ENCODE results near the gene TECPR1. TPM values are rescaled to one million over a fixed set of nuclear protein-coding genes. Genes with fewer than 3 reads are reported as not detected.

The TECPR1 gene
- total RNA-seq, 1 experiment from 2014 or later, result 13.9 TPM

- Histone ChIP-seq H2AFZ (ENCODE audit: low read length) (no peak overlapping the region), H3K18ac (ENCODE audit: insufficient read length, low read depth, low read length) (no peak overlapping the region), H2BK20ac (ENCODE audit: low read depth, low read length, poor library complexity, severe bottlenecking) (no peak overlapping the region), H3K79me2 (ENCODE audit: insufficient read depth, low read length) (no peaks in the 10 kb centered on the region), H3K14ac (ENCODE audit: insufficient read depth, low read length) (no peak overlapping the region), H2BK12ac (ENCODE audit: insufficient read length, low read depth, low read length) (no peak overlapping the region), H3K9ac (ENCODE audit: extremely low read depth, insufficient read length, low read length) (peak overlapping the region; percentile 2), H3K4ac (ENCODE audit: low read depth, low read length) (no peak overlapping the region), H3K9me3 (ENCODE audit: control insufficient read depth, low read depth, low read length) (no peaks in the 10 kb centered on the region), H2BK15ac (ENCODE audit: low read depth, low read length) (no peak overlapping the region), H3K4me2 (ENCODE audit: insufficient read depth, insufficient read length, low read length) (peak overlapping the region; percentile 61), H3K4me1 (ENCODE audit: insufficient read depth, low read length) (no peaks in the 10 kb centered on the region), H4K8ac (replicated peaks; ENCODE audit: insufficient read length, low read depth, low read length) (no peak overlapping the region), H3K23me2 (ENCODE audit: insufficient read length, low read depth, low read length, poor library complexity, severe bottlenecking) (peaks cover 6% of the 10 kb centered on the region), H3K27ac (ENCODE audit: insufficient read length, low read depth, low read length) (no peak overlapping the region), H4K5ac (ENCODE audit: insufficient read length, low read depth, low read length) (no peak overlapping the region), H4K20me1 (ENCODE audit: control insufficient read depth, insufficient read depth, insufficient read length) (no peaks in the 10 kb centered on the region), H3K56ac (ENCODE audit: insufficient read length, low read depth, low read length) (no peak overlapping the region), H4K91ac (ENCODE audit: insufficient read length, low read depth, low read length) (no peak overlapping the region), H3K27me3 (ENCODE audit: insufficient read depth, low read length) (no peaks in the 10 kb centered on the region), H2AK5ac (ENCODE audit: insufficient read length, low read length) (no peak overlapping the region), H3K23ac (ENCODE audit: insufficient read length, low read depth, low read length) (no peak overlapping the region), H2BK5ac (ENCODE audit: insufficient read length, low read length) (no peak overlapping the region), H3K79me1 (ENCODE audit: insufficient read depth, low read depth, low read length, poor library complexity, severe bottlenecking) (no peaks in the 10 kb centered on the region), H2BK120ac (ENCODE audit: low read depth, low read length, poor library complexity, severe bottlenecking) (no peak overlapping the region), H3T11ph (ENCODE audit: low read length) (no peak overlapping the region)
- peaks cover 14 to 19% of the 10 kb centered on the region in 2 experiments for H3K4me1 Mint-ChIP-seq
- H3K27ac Mint-ChIP-seq, result peak overlapping the region in 1 of 3 experiments; percentile 85; a peak in 2 of 7 replicates
- WGBS (ENCODE audit: extremely low coverage, insufficient read length, low lambda C conversion rate), result no CpG with 5 or more reads among the region's 32 CpGs
- H3K27me3 Mint-ChIP-seq (ENCODE audit: low read depth), result no peaks in the 10 kb centered on the region
- DNase-seq, result no peak
- TF ChIP-seq CTCF (conservative IDR thresholded peaks at IDR 0.05), result no peak
- H3K4me3 Mint-ChIP-seq, result peak overlapping the region; percentile 96 to 97
- no peaks in the 10 kb centered on the region for H3K9me3 Mint-ChIP-seq
- peaks cover 0 to 6% (median 5%) of the 10 kb centered on the region in 3 experiments; a peak in 3 of 7 replicates for H3K36me3 Mint-ChIP-seq (ENCODE audit: insufficient read depth in 1 of 3, low read depth in 3 of 3)
These were observed 508 bp upstream of the TECPR1 start for GRCh38 chr7:98252425-98253054.
